CD4-positive, alpha-beta T cell treated with Interleukin-4 for 4 hours (primary cell): Measurements from ENCODE around the gene RAPGEF4.
A peak's percentile ranks its signal among the peaks of the same experiment; 100 is the strongest.

Experiments
- DNase-seq: peaks from one replicate; pipeline ENCODE4 v3.0.0-alpha.2; 2020

RAPGEF4 gene

GRCh38 chr2:172914341-172915008, 178.8 kb downstream of the RAPGEF4 start:
- no peak for DNase-seq

GRCh38 chr2:172917716-172918115, 182.1 kb downstream of the RAPGEF4 start:
- DNase-seq: no peak

GRCh38 chr2:172919732-172920131, 184.1 kb downstream of the RAPGEF4 start:
- no peak for DNase-seq

GRCh38 chr2:172921532-172922236, 186.0 kb downstream of the RAPGEF4 start:
- no peak for DNase-seq

GRCh38 chr2:172922306-172922705, 186.7 kb downstream of the RAPGEF4 start:
- DNase-seq: no peak

GRCh38 chr2:172922815-172923214, 187.2 kb downstream of the RAPGEF4 start:
- DNase-seq: no peak

- DNase-seq: no peak
These were observed 188.5 kb downstream of the RAPGEF4 start for GRCh38 chr2:172924097-172924660.

- DNase-seq: no peak
These were observed 190.0 kb downstream of the RAPGEF4 start for GRCh38 chr2:172925600-172925999.

- DNase-seq: no peak
These were observed 191.4 kb downstream of the RAPGEF4 start for GRCh38 chr2:172926785-172927640.

- no peak for DNase-seq
These were observed 192.2 kb downstream of the RAPGEF4 start for GRCh38 chr2:172927641-172928357.

- no peak for DNase-seq
These were observed 193.1 kb downstream of the RAPGEF4 start for GRCh38 chr2:172928756-172929155.

- DNase-seq: no peak
These were observed 194.0 kb downstream of the RAPGEF4 start for GRCh38 chr2:172929644-172930043.

GRCh38 chr2:172930871-172931255, 195.2 kb downstream of the RAPGEF4 start:
- no peak for DNase-seq

- no peak for DNase-seq
These were observed 195.7 kb downstream of the RAPGEF4 start for GRCh38 chr2:172931256-172931894.

- peak; percentile 40 for DNase-seq
These were observed 196.4 kb downstream of the RAPGEF4 start for GRCh38 chr2:172931918-172932520.

GRCh38 chr2:172937884-172938712, 202.5 kb downstream of the RAPGEF4 start:
- no peak for DNase-seq

GRCh38 chr2:172938713-172939375, 203.2 kb downstream of the RAPGEF4 start:
- DNase-seq: no peak

- DNase-seq: no peak
These were observed 207.9 kb downstream of the RAPGEF4 start for GRCh38 chr2:172943539-172943938.

- DNase-seq: no peak
These were observed 208.6 kb downstream of the RAPGEF4 start for GRCh38 chr2:172944022-172944793.
